PFSK-1 (cell line): ENCODE results near the gene FRK.

Experiments
- POLR2AphosphoS5 ChIP-seq: IDR thresholded peaks from 2 replicates; pipeline ENCODE4 v1.6.1; 2012; ENCODE audit warnings: low read depth, mild to moderate bottlenecking, control low read depth, low read length, moderate library complexity
- SIN3A ChIP-seq: IDR thresholded peaks from 2 replicates; pipeline ENCODE4 v1.6.1; 2012; ENCODE audit warnings: mild to moderate bottlenecking, low read length, moderate library complexity, borderline replicate concordance; ENCODE audit not compliant: insufficient read depth

DNA sequence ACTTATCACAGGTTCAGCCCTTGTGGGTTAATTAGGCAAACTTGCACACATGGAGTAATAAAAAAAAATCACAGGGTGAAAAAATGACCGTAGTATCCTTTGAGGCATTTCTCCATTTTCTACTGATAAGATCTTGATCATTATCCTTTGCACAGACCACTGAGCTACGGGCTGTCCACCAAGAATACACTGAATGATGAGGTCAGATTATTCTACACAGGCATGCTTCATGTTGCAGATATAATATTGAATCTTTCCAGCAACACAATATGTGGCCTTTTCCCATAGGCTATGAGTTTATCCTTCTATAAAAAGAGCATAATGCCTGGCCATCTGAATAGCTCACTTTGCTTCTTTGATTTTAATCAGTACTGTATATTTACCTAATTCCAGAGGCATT lies 168.9 kb downstream of the FRK start:
- TF ChIP-seq POLR2AphosphoS5 (no peak), SIN3A (no peak)
